Activated B cell treated with CpG ODN at 0.5 μM for 24 hours (primary cell): ENCODE results near the gene HSPA1B. TPM values are rescaled to one million over a fixed set of nuclear protein-coding genes. Genes with fewer than 3 reads are reported as not detected.

Experiments used
- ATAC-seq: fragments of 200-7000 bp; cut with Tn5 transposase; one replicate; pipeline ENCODE4 v1.10.0; 2021; ENCODE audit warnings: low read depth, mild to moderate bottlenecking, moderate library complexity
- CTCF ChIA-PET: fragments of 350-600 bp; sonication (Branson Sonifier 250); formaldehyde crosslinking; loops from one replicate; lab custom pipeline; 2021; ENCODE audit warnings: antibody characterized with exemption; lab: Charles Lee
- POLR2A ChIA-PET: fragments of 350-600 bp; sonication (Branson Sonifier 250); formaldehyde crosslinking; loops from one replicate; lab custom pipeline; 2021; ENCODE audit warnings: antibody characterized with exemption; lab: Charles Lee
- DNase-seq: peaks from one replicate; pipeline ENCODE4 v3.0.0; 2022
- H3K27ac Mint-ChIP-seq: one replicate; pipeline ENCODE4 v1.8.0; 2020; ENCODE audit warnings: mixed read lengths
- H3K27me3 Mint-ChIP-seq: one replicate; pipeline ENCODE4 v1.8.0; 2021; ENCODE audit warnings: mixed read lengths
- H3K36me3 Mint-ChIP-seq: one replicate; pipeline ENCODE4 v1.8.0; 2021; ENCODE audit warnings: low read depth, mixed read lengths
- H3K4me1 Mint-ChIP-seq: one replicate; pipeline ENCODE4 v1.8.0; 2021; ENCODE audit warnings: mixed read lengths
- H3K4me3 Mint-ChIP-seq: one replicate; pipeline ENCODE4 v1.8.0; 2020; ENCODE audit warnings: mild to moderate bottlenecking, mixed read lengths
- H3K9me3 Mint-ChIP-seq: one replicate; pipeline ENCODE4 v1.8.0; 2020; ENCODE audit warnings: mixed read lengths
- intact Hi-C: fragments of 100-400 bp; cut with micrococcal nuclease; formaldehyde crosslinking; loops from one replicate; pipeline ENCODE4 v1.15.1; 2024
- total RNA-seq: library from RNA; stranded (reverse); gene quantifications from 2 replicates; pipeline ENCODE4 v1.2.3, GENCODE V29; 2022
- TF ChIP-seq, protein P1 (sequence below): fragments of 200-600 bp; IDR thresholded peaks from one replicate; pipeline ENCODE4 v1.8.0; 2022; ENCODE audit warnings: antibody characterized with exemption, mild to moderate bottlenecking

HSPA1B gene
- total RNA-seq, 1 donor from 2014 or later: 30.4 TPM

DNA sequence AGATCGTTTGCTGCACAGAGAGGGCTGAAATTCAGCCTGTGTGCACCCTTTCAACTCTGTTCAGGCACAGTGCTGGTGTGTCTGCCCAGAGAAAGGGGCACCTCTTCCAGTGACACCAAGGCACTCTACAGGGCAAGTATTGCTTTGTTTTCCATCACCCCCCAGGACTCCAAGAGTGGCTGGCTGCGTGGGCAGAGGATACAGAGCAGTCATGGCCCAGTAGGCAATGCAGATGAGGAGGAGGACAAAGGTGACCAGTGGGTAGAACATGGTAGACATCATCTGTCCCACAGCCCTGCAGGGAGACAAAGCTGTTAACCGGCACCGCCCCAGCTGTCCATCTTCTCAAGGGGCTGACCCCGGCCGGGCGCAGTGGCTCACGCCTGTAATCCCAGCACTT lies 41.8 kb downstream of the HSPA1B start:
- Mint-ChIP-seq H3K27ac (no peak overlapping the region), H3K9me3 (no peaks in the 10 kb centered on the region), H3K4me1 (no peaks in the 10 kb centered on the region), H3K27me3 (peaks cover 1% of the 10 kb centered on the region), H3K36me3 (no peaks in the 10 kb centered on the region), H3K4me3 (no peak overlapping the region)
- TF ChIP-seq, protein P1, sequence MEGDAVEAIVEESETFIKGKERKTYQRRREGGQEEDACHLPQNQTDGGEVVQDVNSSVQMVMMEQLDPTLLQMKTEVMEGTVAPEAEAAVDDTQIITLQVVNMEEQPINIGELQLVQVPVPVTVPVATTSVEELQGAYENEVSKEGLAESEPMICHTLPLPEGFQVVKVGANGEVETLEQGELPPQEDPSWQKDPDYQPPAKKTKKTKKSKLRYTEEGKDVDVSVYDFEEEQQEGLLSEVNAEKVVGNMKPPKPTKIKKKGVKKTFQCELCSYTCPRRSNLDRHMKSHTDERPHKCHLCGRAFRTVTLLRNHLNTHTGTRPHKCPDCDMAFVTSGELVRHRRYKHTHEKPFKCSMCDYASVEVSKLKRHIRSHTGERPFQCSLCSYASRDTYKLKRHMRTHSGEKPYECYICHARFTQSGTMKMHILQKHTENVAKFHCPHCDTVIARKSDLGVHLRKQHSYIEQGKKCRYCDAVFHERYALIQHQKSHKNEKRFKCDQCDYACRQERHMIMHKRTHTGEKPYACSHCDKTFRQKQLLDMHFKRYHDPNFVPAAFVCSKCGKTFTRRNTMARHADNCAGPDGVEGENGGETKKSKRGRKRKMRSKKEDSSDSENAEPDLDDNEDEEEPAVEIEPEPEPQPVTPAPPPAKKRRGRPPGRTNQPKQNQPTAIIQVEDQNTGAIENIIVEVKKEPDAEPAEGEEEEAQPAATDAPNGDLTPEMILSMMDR: no peak
- ATAC-seq (no peak), DNase-seq (no peak)
- POLR2A ChIA-PET: interaction anchor here (0.6 kb wide), 1 partner anchor 337 kb away, joined by 3 read pairs; no protein-coding TSS in a partner anchor
- CTCF ChIA-PET: no interaction called here
- intact Hi-C loops: no loop called here

DNA sequence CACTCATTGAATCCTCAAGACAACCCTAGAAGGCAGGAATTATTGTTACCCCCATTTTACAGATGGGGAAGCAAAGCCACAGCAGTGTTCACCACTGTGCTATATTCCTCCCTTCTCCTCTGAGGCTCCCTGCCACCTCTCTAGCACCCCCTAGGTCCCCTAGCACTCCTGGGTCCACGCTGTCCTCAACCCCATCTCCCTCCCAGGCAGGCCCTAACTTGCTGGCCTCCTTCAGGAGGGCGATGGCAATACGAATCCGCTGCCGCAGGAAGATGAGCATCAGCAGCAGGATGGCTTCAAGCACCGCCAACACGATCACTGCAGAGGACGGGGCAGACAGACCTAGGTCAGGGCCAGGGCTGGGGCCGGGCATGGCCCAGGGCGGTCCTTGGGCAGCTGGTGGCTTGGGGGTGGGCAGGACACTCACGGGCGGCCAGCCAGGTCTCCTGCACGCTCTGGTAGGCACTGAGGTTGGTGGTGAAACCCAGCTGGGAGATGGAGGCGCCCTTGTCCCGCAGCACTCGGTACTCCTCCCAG lies 42.9 kb downstream of the HSPA1B start:
- TF ChIP-seq, protein P1: no peak

DNA sequence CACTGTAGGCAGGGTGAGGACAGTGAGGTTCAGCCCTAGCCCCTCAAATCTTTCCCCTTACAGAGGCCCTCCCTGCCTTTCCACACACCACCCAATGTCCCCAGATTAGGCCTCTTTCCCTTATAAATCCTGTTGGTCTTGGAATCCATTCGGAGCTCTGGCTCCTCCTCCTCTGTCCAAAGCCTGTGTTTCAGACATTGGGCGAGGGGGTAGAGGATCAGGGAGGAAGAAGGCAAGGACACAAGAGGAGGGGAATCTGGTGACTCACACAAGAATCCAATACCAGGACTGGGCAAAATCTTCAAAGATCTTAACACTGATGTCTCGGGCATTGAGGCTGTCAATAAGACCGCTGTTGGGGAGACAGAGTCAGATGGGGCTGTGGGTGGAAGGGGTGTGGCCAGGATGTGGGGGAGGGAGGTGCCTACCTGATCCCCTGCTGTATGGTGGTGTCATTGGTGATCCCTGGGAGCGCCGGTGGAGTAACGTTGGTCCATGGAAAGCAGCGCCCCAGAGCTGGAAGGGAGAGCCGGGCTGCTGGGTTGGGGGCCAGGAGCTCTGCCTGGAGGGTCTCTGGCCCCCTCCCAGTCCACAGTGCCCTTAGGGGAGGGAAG lies 43.6 kb downstream of the HSPA1B start:
- TF ChIP-seq, protein P1: no peak
- Mint-ChIP-seq H3K27me3 (peaks cover 1% of the 10 kb centered on the region), H3K27ac (no peak overlapping the region), H3K36me3 (no peaks in the 10 kb centered on the region), H3K4me3 (no peak overlapping the region), H3K9me3 (no peaks in the 10 kb centered on the region), H3K4me1 (no peaks in the 10 kb centered on the region)
- no peak for DNase-seq
- intact Hi-C loops: no loop called here
- ChIA-PET POLR2A (no interaction called here), CTCF (no interaction called here)
- ATAC-seq: no peak

More for the DNA sequence above, 42.9 kb downstream of the HSPA1B start:
- no peak overlapping the region for H3K27ac Mint-ChIP-seq
- CTCF ChIA-PET: no interaction called here
- no peaks in the 10 kb centered on the region for H3K36me3 Mint-ChIP-seq
- no peak overlapping the region for H3K4me3 Mint-ChIP-seq
- H3K27me3 Mint-ChIP-seq: peaks cover 1% of the 10 kb centered on the region
- no peaks in the 10 kb centered on the region for H3K4me1 Mint-ChIP-seq
- H3K9me3 Mint-ChIP-seq: no peaks in the 10 kb centered on the region
- DNase-seq (no peak), ATAC-seq (no peak)
- POLR2A ChIA-PET: no interaction called here
- intact Hi-C loops: no loop called here

DNA sequence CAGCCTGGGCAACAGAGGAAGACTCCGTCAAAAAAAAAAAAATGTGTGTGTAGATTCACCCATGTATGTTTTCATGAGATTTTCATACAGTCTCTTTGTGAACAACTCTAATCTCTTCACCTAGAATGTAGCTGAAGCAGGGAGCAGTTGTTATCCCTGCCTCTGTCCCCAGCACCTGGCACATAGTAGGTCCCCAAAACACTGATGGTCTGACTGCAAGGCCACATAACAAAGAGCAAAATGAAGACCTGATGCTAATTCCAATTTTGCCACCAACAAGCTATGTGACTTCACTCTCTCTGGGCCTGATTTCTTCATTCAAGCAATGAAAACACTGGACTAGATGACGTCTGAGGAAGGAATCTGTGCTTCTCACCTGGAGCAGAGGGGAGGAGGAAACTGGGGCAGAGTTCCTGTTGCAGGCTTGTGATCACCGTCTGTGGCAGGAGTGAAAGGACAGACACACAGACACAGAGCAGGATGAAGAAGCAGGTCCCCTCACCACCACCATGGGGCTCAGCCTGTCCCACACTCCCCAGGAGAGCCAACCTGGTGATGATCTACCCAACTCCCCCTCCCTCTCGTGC lies 46.6 kb downstream of the HSPA1B start:
- no peak overlapping the region for H3K27ac Mint-ChIP-seq
- ATAC-seq: no peak
- no peak for DNase-seq
- H3K27me3 Mint-ChIP-seq: peaks cover 1% of the 10 kb centered on the region
- H3K4me1 Mint-ChIP-seq: no peaks in the 10 kb centered on the region
- no peaks in the 10 kb centered on the region for H3K9me3 Mint-ChIP-seq
- no peaks in the 10 kb centered on the region for H3K36me3 Mint-ChIP-seq
- TF ChIP-seq, protein P1: no peak
- ChIA-PET CTCF (interaction anchor here (0.6 kb wide), 1 partner anchor 10 kb away, joined by 3 read pairs; no protein-coding TSS in a partner anchor), POLR2A (no interaction called here)
- intact Hi-C loops: no loop called here
- no peak overlapping the region for H3K4me3 Mint-ChIP-seq

DNA sequence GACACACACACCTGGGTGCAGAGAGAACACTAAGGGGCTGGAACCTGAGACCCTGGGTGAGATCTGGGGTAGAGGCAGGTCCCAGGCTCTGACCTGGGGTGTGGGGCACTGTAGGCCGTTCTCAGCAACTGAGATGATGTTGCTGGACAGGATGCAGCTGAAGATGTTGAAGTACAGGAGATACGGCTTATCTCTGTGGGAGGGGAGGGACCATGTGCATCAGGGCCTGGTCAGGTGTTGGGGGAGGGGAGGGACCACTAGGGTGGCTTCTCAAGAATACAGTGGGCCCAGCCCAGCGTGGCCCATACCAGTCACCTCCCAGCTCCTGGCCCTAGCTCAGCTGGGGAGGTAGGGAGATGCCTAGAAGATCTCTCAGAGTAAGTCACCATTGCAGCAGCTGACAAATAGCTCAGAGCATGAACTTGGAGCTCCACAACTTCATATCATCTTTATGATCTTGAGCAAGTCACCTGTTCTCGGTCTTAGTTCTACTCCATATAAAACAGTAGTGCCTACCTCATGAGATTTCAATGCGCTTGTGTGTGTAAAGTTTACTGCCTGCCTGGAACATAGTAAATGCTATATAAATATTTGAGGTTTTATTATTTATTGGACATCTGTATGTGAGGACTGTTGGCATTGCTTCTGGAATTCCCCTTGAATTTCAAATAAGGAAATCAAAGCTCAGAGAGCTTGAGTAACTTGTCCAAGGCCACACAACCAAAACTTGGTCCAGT lies 47.5 kb downstream of the HSPA1B start:
- H3K4me1 Mint-ChIP-seq: no peaks in the 10 kb centered on the region
- ChIA-PET POLR2A (no interaction called here), CTCF (interaction anchor here (0.6 kb wide), 2 partner anchors 11 to 1143 kb away, joined by 3 read pairs; no protein-coding TSS in a partner anchor)
- no peak overlapping the region for H3K27ac Mint-ChIP-seq
- H3K36me3 Mint-ChIP-seq: peaks cover 6% of the 10 kb centered on the region
- intact Hi-C loops: no loop called here
- H3K9me3 Mint-ChIP-seq: no peaks in the 10 kb centered on the region
- TF ChIP-seq, protein P1: no peak
- H3K27me3 Mint-ChIP-seq: peaks cover 1% of the 10 kb centered on the region
- DNase-seq: no peak
- ATAC-seq: no peak
- no peak overlapping the region for H3K4me3 Mint-ChIP-seq
